ES-I3 (cell line): ENCODE data around the gene COL20A1.

Source experiments
- H3K36me3 ChIP-seq: 2 replicates; pipeline ENCODE4 v1.6.1; 2013; ENCODE audit warnings: mild to moderate bottlenecking, low read length, control low read depth, moderate library complexity; ENCODE audit not compliant: insufficient read depth
- H3K4me1 ChIP-seq: 2 replicates; pipeline ENCODE4 v1.6.1; 2013; ENCODE audit warnings: mild to moderate bottlenecking, control low read depth, low read length; ENCODE audit not compliant: insufficient read depth
- H3K9ac ChIP-seq: 2 replicates; pipeline ENCODE4 v1.6.1; 2013; ENCODE audit warnings: low read depth, mild to moderate bottlenecking, low read length, moderate library complexity
- H3K9me3 ChIP-seq: 2 replicates; pipeline ENCODE4 v1.6.1; 2013; ENCODE audit warnings: mild to moderate bottlenecking, low read length, moderate library complexity; ENCODE audit not compliant: control insufficient read depth, insufficient read depth

COL20A1 gene

GRCh38 chr20:63319164-63320040 is 26.4 kb downstream of the COL20A1 start:
- no peaks in the 10 kb centered on the region for H3K9me3 ChIP-seq
- H3K4me1 ChIP-seq = no peaks in the 10 kb centered on the region
- H3K9ac ChIP-seq = no peak overlapping the region
- H3K36me3 ChIP-seq = no peaks in the 10 kb centered on the region

GRCh38 chr20:63320041-63320511 is 27.1 kb downstream of the COL20A1 start:
- Histone ChIP-seq H3K9ac (no peak overlapping the region), H3K36me3 (no peaks in the 10 kb centered on the region), H3K4me1 (no peaks in the 10 kb centered on the region), H3K9me3 (no peaks in the 10 kb centered on the region)

DNA sequence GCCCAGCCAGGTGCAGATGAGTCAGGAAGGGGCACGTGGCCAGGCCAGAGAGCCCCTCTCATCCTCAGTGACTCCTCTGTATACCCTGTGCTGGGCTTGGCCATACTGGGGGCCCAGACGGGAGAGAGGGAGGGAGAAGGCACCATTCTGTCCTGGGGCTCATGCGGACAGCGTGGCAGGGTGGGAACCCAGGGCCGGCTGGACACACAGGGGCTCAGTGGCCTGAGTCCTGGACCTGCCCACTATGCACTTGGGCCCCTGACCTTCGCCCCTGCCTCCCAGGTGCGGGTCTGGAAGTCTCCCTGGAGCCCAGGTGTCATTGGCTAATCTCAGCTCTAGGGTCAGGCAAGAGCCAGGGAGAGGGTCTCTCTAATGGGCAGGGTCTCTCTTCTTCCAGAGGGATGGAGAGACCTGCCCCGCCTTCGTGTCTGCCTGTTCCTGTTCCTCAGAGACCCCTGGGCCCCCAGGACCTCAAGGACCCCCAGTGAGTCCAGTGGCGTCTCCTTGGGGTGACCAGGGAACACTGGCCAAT is 27.7 kb downstream of the COL20A1 start:
- no peaks in the 10 kb centered on the region for H3K4me1 ChIP-seq
- no peak overlapping the region for H3K9ac ChIP-seq
- no peaks in the 10 kb centered on the region for H3K9me3 ChIP-seq
- no peaks in the 10 kb centered on the region for H3K36me3 ChIP-seq

DNA sequence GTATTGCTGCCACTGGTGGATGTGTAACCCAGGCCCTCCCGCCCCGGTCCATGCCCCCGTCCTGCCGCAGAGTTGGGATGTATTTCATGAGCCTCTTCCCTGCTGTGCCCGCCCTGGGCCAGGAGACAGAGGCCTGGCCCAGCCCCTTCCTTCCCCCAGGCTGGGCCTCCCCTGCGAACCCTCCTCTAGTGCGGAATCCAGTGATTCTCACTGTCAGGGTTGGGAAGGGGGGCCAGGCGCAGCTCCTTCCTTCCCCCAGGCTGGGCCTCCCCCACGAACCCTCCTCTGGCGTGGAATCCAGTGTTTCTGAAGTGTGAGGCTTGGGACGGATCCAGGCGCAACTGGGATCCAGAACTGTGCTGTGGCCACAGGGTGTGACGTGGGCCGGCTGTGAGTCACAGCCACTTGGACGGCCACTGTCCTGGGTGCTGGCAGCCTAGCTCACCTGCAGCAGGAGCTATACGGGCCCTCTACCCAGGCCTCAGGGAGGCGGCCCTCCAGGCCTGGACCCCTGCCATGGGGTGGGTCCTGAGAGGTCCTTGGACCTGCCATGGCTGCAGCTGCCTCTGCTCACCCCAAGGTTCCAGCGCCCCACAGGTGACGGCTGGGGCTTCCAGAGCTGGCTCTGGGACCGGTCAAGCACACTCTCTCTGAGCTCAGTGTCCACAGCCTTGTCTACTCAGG is 28.3 kb downstream of the COL20A1 start:
- Histone ChIP-seq H3K9ac (no peak overlapping the region), H3K4me1 (no peaks in the 10 kb centered on the region), H3K36me3 (no peaks in the 10 kb centered on the region), H3K9me3 (no peaks in the 10 kb centered on the region)

DNA sequence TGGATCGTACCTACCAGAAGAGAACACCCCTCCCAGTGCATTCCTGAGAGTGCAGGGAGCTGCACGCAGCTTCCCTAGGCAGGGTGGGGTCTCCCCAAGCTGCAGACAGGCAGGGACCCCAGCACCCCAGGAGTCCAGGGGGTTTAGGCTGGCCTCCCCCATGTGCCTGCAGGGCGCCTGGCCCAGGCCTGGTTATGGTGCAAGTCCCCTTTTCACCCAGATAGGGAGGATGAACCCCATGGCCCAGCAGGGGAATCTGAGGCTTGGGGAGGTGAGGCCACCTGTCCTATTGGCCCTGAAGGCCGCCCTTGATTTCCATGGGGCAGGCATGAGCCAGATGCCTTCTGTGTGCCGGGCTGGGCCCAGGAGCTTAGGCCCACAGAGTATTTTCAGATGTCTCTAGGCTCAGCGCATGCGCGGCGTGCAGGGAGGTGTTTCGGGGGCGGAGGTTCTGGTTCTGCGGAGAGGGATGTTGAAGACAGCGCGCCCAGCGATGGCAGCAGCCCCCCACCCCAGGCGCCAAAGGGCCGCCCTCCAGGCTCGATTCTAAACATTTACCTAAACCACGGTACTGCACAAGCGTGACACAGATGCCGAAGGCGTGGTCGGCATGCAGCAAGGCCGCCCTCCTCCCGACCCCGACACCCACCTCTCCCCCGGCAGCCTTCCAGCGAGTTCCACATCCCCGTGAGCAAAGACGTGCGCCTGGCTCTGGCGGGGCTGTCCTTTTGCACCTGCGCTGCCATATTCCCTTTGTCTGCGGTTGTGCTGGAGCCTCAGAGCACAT is 29.4 kb downstream of the COL20A1 start:
- Histone ChIP-seq H3K4me1 (no peaks in the 10 kb centered on the region), H3K9ac (no peak overlapping the region), H3K9me3 (no peaks in the 10 kb centered on the region), H3K36me3 (no peaks in the 10 kb centered on the region)

DNA sequence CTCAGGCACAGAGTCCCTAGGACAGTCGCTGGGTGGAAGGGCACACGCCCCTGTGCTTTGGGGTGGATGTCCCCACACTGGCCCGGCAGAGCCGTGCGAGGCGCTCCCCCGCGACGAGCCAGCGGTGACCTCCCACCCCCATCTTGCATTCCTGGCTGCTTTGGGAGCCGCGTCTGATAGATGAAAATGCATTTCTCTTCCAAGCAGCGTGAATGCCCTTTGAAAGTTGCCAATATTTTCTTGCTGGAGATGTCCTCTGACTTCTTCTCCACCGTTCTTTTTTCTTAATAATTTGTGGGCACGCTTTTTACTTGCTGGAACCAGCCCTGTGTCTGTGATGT is 29.9 kb downstream of the COL20A1 start:
- no peaks in the 10 kb centered on the region for H3K4me1 ChIP-seq
- H3K9me3 ChIP-seq = no peaks in the 10 kb centered on the region
- no peak overlapping the region for H3K9ac ChIP-seq
- no peaks in the 10 kb centered on the region for H3K36me3 ChIP-seq

DNA sequence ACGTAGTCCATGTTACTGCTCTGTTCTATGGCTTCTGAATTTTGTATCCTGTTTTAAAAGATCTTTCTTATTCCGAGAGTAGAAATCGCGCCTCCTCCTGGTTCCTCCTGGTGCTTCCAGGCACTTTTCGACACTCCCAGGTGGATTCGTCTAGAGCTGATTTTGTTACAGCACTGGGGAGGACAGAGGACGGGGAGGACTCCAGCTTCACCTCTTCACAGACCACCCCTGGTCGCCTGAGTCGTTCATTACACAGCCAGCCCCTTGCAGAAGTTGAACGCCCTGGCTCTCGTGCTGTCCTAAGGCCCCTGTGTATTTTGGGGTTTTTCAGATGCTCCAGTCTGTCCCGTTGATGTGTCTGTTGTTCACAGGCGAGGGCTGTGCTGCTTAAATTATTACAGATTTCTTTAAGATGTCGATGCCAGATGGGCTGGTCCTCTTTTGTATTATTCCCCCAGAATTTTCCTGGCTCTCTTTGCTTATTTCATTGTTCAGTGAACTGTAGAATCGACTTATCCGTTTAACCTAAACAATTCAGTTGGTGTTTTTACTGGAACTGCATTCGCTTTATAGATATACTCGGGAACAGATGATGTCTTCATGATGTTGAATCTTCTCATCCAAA is 30.5 kb downstream of the COL20A1 start:
- no peak overlapping the region for H3K9ac ChIP-seq
- no peaks in the 10 kb centered on the region for H3K9me3 ChIP-seq
- no peaks in the 10 kb centered on the region for H3K36me3 ChIP-seq
- no peaks in the 10 kb centered on the region for H3K4me1 ChIP-seq

- Histone ChIP-seq H3K9me3 (no peaks in the 10 kb centered on the region), H3K36me3 (no peaks in the 10 kb centered on the region), H3K4me1 (no peaks in the 10 kb centered on the region), H3K9ac (no peak overlapping the region)
Observed at GRCh38 chr20:63325021-63325471, 32.1 kb downstream of the COL20A1 start.

GRCh38 chr20:63325554-63326313 is 32.7 kb downstream of the COL20A1 start:
- Histone ChIP-seq H3K9ac (no peak overlapping the region), H3K9me3 (no peaks in the 10 kb centered on the region), H3K36me3 (no peaks in the 10 kb centered on the region), H3K4me1 (no peaks in the 10 kb centered on the region)

GRCh38 chr20:63326314-63327230 is 33.6 kb downstream of the COL20A1 start:
- no peaks in the 10 kb centered on the region for H3K4me1 ChIP-seq
- H3K36me3 ChIP-seq = no peaks in the 10 kb centered on the region
- 0 out of 2 replicates have a peak, but pooled peaks cover 1% of the 10 kb centered on the region for H3K9me3 ChIP-seq
- no peak overlapping the region for H3K9ac ChIP-seq

GRCh38 chr20:63327231-63327745 is 34.3 kb downstream of the COL20A1 start:
- H3K9ac ChIP-seq = no peak overlapping the region
- H3K9me3 ChIP-seq = 0 out of 2 replicates have a peak, but pooled peaks cover 6% of the 10 kb centered on the region
- no peaks in the 10 kb centered on the region for H3K4me1 ChIP-seq
- no peaks in the 10 kb centered on the region for H3K36me3 ChIP-seq

DNA sequence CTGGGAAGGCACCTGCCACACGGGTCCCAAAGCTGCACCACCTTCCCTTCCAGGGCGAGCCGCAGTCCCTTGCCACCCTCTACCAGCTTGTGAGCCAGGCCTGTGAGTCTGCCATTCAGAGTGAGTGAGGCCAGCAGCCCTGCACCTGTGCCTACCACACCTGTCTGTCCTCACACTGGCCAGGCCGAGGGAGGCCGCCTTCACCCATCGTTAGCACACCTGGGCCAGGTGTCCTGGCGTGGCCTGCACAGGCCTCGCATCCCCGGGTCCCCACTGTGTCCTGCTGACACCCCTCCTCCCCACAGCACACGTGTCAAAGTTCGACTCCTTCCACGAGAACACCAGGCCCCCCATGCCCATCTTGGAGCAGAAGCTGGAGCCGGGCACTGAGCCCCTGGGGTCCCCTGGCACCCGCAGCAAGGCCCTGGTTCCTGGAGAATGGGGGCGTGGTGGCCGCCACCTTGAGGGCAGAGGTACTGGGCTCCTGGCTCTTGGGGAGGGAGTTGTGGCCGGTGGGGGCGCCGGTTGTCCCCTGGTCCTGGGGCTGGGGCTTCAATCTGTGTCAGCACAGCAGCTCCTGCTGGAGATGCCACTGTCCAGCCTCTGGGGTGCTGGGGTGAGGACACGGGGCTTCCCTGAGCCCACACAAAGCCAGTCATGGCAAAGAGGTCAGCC is 35.2 kb downstream of the COL20A1 start:
- no peaks in the 10 kb centered on the region for H3K36me3 ChIP-seq
- H3K4me1 ChIP-seq = no peaks in the 10 kb centered on the region
- H3K9me3 ChIP-seq = 0 out of 2 replicates have a peak, but pooled peaks cover 6% of the 10 kb centered on the region
- H3K9ac ChIP-seq = no peak overlapping the region
